Activated CD4-positive, CD25-positive, alpha-beta regulatory T cell (primary cell): Measurements from ENCODE around the gene SORCS1.

Experiments
- DNase-seq, 4 experiments: peaks; one replicate each; lab custom pipeline; 2025; lab: John Stamatoyannopoulos, UW

Gene SORCS1

GRCh38 chr10:107163881-107164861 lies at the start of gene SORCS1:
SORCS1 (minus strand) TSS chr10:107164706.
- DNase-seq = no peak

- DNase-seq = no peak
These were observed 49.8 kb upstream of the SORCS1 start for GRCh38 chr10:107214261-107214660.

- DNase-seq = no peak
These were observed 49.4 kb upstream of the SORCS1 start for GRCh38 chr10:107213861-107214260.

- no peak for DNase-seq
These were observed 42.3 kb upstream of the SORCS1 start for GRCh38 chr10:107206833-107207232.

GRCh38 chr10:107169516-107169915 lies 5.0 kb upstream of the SORCS1 start:
- DNase-seq = no peak

GRCh38 chr10:107168738-107169137 lies 4.2 kb upstream of the SORCS1 start:
- no peak for DNase-seq

GRCh38 chr10:107166403-107166802 lies 1.9 kb upstream of the SORCS1 start:
- DNase-seq = no peak

GRCh38 chr10:107164992-107165391 lies 486 bp upstream of the SORCS1 start:
- no peak for DNase-seq

- no peak for DNase-seq
These were observed 1.2 kb downstream of the SORCS1 start for GRCh38 chr10:107163076-107163855.

GRCh38 chr10:107160866-107161265 lies 3.6 kb downstream of the SORCS1 start:
- no peak for DNase-seq

- no peak for DNase-seq
These were observed 4.6 kb downstream of the SORCS1 start for GRCh38 chr10:107159871-107160270.

- no peak for DNase-seq
These were observed 7.4 kb downstream of the SORCS1 start for GRCh38 chr10:107157071-107157470.

- DNase-seq = no peak
These were observed 12.4 kb downstream of the SORCS1 start for GRCh38 chr10:107152087-107152486.

GRCh38 chr10:107148906-107149305 lies 15.6 kb downstream of the SORCS1 start:
- DNase-seq = no peak

- no peak for DNase-seq
These were observed 20.0 kb downstream of the SORCS1 start for GRCh38 chr10:107144490-107144889.

- no peak for DNase-seq
These were observed 22.9 kb downstream of the SORCS1 start for GRCh38 chr10:107141524-107142061.

GRCh38 chr10:107139237-107139636 lies 25.3 kb downstream of the SORCS1 start:
- no peak for DNase-seq

GRCh38 chr10:107133656-107134055 lies 30.9 kb downstream of the SORCS1 start:
- no peak for DNase-seq

- no peak for DNase-seq
These were observed 35.5 kb downstream of the SORCS1 start for GRCh38 chr10:107129000-107129399.

- DNase-seq = no peak
These were observed 37.9 kb downstream of the SORCS1 start for GRCh38 chr10:107126512-107127065.

- no peak for DNase-seq
These were observed 41.8 kb downstream of the SORCS1 start for GRCh38 chr10:107122703-107123102.

GRCh38 chr10:107118866-107119265 lies 45.6 kb downstream of the SORCS1 start:
- DNase-seq = no peak
